Right lobe of liver (tissue), 4 donors: Measurements from ENCODE around the gene COA5.

Source experiments
- CTCF ChIP-seq, 4 donors: fragments of 200-600 bp in 3 of 4; fragments of 450-650 bp in 1 of 4; IDR thresholded peaks; one replicate each; pipeline versions ENCODE4 v1.5.1 to v1.8.0; 2016 to 2022; ENCODE audit warnings: antibody characterized with exemption in 4 of 4, mild to moderate bottlenecking in 2 of 4
- POLR2A ChIP-seq: fragments of 450-650 bp; IDR thresholded peaks from one replicate; pipeline ENCODE4 v1.6.1; 2017; ENCODE audit warnings: antibody characterized with exemption, mild to moderate bottlenecking
- donor health status: DM: no; HTN: no; CAD: no.
- donor health status: DM: no; HTN: no; CAD: no.
- donor health status: DM: no; HTN: yes; CAD: no.

- TF ChIP-seq CTCF (IDR thresholded peaks at IDR 0.05) = no peak
- no peak for TF ChIP-seq POLR2A
Measured at GRCh38 chr2:98573426-98573825, 34.9 kb downstream of the COA5 start.
